BE2C (cell line): ENCODE data around the gene PHKB.

Experiments
- DNase-seq: peaks from one replicate; pipeline ENCODE4 v3.0.0-alpha.2; 2020
- H3K27me3 ChIP-seq: fragments of 250-450 bp; sonication (Bioruptor Pico); 2 replicates; pipeline ENCODE4 v1.5.1; 2020; ENCODE audit warnings: mild to moderate bottlenecking
- H3K36me3 ChIP-seq: fragments of 250-450 bp; sonication (Bioruptor Pico); 2 replicates; pipeline ENCODE4 v1.5.1; 2020; ENCODE audit warnings: mild to moderate bottlenecking
- H3K4me1 ChIP-seq: fragments of 250-450 bp; sonication (Bioruptor Pico); 2 replicates; pipeline ENCODE4 v1.5.1; 2020
- H3K4me3 ChIP-seq: 2 replicates; pipeline ENCODE4 v1.5.1; 2011; ENCODE audit warnings: low read depth, low read length
- H3K9me3 ChIP-seq: fragments of 250-450 bp; sonication (Bioruptor Pico); 2 replicates; pipeline ENCODE4 v1.5.1; 2020
- TF ChIP-seq, protein P1 (sequence below): IDR thresholded peaks from 2 replicates; pipeline ENCODE4 v1.5.1; 2012; ENCODE audit warnings: mild to moderate bottlenecking, low read depth, low read length

The PHKB gene

GRCh38 chr16:47732122-47732521 lies 271.0 kb downstream of the PHKB start:
- TF ChIP-seq, protein P1, sequence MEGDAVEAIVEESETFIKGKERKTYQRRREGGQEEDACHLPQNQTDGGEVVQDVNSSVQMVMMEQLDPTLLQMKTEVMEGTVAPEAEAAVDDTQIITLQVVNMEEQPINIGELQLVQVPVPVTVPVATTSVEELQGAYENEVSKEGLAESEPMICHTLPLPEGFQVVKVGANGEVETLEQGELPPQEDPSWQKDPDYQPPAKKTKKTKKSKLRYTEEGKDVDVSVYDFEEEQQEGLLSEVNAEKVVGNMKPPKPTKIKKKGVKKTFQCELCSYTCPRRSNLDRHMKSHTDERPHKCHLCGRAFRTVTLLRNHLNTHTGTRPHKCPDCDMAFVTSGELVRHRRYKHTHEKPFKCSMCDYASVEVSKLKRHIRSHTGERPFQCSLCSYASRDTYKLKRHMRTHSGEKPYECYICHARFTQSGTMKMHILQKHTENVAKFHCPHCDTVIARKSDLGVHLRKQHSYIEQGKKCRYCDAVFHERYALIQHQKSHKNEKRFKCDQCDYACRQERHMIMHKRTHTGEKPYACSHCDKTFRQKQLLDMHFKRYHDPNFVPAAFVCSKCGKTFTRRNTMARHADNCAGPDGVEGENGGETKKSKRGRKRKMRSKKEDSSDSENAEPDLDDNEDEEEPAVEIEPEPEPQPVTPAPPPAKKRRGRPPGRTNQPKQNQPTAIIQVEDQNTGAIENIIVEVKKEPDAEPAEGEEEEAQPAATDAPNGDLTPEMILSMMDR: no peak
- H3K4me3 ChIP-seq: no peak overlapping the region
- H3K4me1 ChIP-seq: no peaks in the 10 kb centered on the region
- DNase-seq: no peak
- H3K9me3 ChIP-seq: no peaks in the 10 kb centered on the region
- no peaks in the 10 kb centered on the region for H3K27me3 ChIP-seq
- H3K36me3 ChIP-seq: no peaks in the 10 kb centered on the region

DNA sequence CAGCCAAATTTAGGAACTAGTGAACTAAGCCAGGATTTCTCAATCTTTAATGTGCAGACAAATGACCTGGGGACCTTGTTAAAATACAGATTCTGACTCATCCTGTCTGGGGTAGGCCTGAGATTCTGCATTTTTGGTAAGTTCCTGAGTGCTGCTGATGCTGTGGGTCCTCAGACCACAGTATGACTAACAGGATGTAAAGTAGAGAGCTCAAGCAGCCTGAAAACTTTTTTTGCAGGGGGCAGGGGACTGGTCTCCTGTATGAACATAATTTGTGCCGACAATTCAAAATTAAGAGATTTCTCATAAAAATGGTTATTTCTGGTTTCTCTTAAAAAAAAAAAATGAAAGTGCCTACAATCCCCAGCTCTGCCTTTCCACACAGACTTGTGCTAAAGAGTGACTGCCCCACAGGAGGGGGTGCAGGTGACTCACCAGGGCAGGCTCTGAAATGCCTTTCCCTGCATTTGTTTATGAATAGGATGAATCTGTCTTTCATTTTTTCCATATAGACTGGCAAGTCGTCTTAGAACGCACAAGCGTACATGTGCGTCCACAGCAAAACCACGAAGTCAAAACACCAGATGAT lies 271.5 kb downstream of the PHKB start:
- TF ChIP-seq, protein P1: no peak
- Histone ChIP-seq H3K9me3 (no peaks in the 10 kb centered on the region), H3K4me1 (no peaks in the 10 kb centered on the region), H3K4me3 (no peak overlapping the region), H3K27me3 (no peaks in the 10 kb centered on the region), H3K36me3 (no peaks in the 10 kb centered on the region)
- no peak for DNase-seq

DNA sequence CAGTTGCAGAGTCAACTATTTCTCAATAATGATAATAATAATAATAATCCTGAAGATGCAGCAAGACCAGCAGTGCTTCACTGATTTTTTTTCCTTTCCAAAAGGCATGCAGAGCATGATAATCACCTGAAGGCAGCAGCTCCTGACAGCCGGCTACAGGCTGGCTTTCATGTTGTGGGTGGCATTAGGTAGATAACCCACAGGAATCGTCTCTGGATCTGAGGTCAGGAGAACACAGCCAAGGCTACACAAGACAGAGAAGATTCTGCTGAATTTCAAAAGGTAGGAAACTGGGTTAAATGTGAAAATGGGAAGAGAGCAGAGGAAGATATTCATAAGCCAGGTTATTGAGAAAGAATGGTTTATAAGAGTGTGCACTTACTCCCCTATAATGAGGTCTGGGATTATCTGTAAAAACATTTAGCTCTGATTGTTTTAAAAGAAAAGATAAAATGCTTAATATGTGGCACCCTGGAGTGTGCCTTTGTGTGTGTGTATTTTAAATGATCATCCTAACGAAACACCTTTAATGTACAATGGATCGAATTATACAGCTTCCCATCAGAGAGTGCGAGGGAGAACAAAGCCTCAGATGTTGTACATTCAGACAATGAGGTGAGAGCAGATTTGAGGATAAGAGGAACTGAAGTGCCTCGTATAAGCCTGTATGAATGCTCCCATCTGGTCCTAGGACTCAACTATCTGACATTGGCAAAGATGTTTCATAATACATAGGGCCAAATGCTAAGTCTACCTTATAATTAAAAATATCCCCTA lies 273.1 kb downstream of the PHKB start:
- H3K4me1 ChIP-seq: no peaks in the 10 kb centered on the region
- TF ChIP-seq, protein P1: no peak
- no peaks in the 10 kb centered on the region for H3K36me3 ChIP-seq

GRCh38 chr16:47734987-47735594 lies 274.0 kb downstream of the PHKB start:
- no peak for DNase-seq
- TF ChIP-seq, protein P1: no peak
- no peaks in the 10 kb centered on the region for H3K9me3 ChIP-seq
- no peak overlapping the region for H3K4me3 ChIP-seq
- H3K4me1 ChIP-seq: no peaks in the 10 kb centered on the region
- no peaks in the 10 kb centered on the region for H3K36me3 ChIP-seq
- H3K27me3 ChIP-seq: no peaks in the 10 kb centered on the region

More for the DNA sequence above, 273.1 kb downstream of the PHKB start:
- DNase-seq: no peak
- Histone ChIP-seq H3K9me3 (no peaks in the 10 kb centered on the region), H3K4me3 (no peak overlapping the region), H3K27me3 (no peaks in the 10 kb centered on the region)

GRCh38 chr16:47750371-47750770 lies 289.2 kb downstream of the PHKB start:
- no peaks in the 10 kb centered on the region for H3K27me3 ChIP-seq
- H3K4me1 ChIP-seq: no peaks in the 10 kb centered on the region
- no peak overlapping the region for H3K4me3 ChIP-seq
- no peaks in the 10 kb centered on the region for H3K36me3 ChIP-seq
- no peaks in the 10 kb centered on the region for H3K9me3 ChIP-seq
- TF ChIP-seq, protein P1: no peak
- no peak for DNase-seq
